ENCODE measurements around the gene TMEM187. TPM values are rescaled to one million over a fixed set of nuclear protein-coding genes. Genes with fewer than 3 reads are reported as not detected.

The TMEM187 gene
- total RNA-seq, 1 donor = 5.2 TPM

GRCh38 chrX:154030266-154030665, 57.7 kb downstream of the TMEM187 start:
- no peak overlapping the region for H3K4me3 ChIP-seq (ENCODE audit: low read depth, low read length)
- TF ChIP-seq CTCF (IDR thresholded peaks at IDR 0.05; ENCODE audit: insufficient read depth, low read depth, low read length) = no peak
- no peak for DNase-seq (ENCODE audit: low read depth)

- DNase-seq (ENCODE audit: low read depth) = no peak
- no peak for TF ChIP-seq CTCF (IDR thresholded peaks at IDR 0.05; ENCODE audit: insufficient read depth, low read depth, low read length)
- no peak overlapping the region for H3K4me3 ChIP-seq (ENCODE audit: low read depth, low read length)
Observed at GRCh38 chrX:154030715-154031305, 58.3 kb downstream of the TMEM187 start.

- no peak for TF ChIP-seq CTCF (IDR thresholded peaks at IDR 0.05; ENCODE audit: insufficient read depth, low read depth, low read length)
- no peak for DNase-seq (ENCODE audit: low read depth)
- H3K4me3 ChIP-seq (ENCODE audit: low read depth, low read length) = no peak overlapping the region
Observed at GRCh38 chrX:154032160-154032559, 59.6 kb downstream of the TMEM187 start.

- DNase-seq (ENCODE audit: low read depth) = no peak
- H3K4me3 ChIP-seq (ENCODE audit: low read depth, low read length) = no peak overlapping the region
- TF ChIP-seq CTCF (IDR thresholded peaks at IDR 0.05; ENCODE audit: insufficient read depth, low read depth, low read length) = no peak
Observed at GRCh38 chrX:154032653-154033052, 60.1 kb downstream of the TMEM187 start.

Small RNA genes lying within 50 kb of the gene (small RNA-seq; reads per million reads assigned to genes)
- not detected for gene MIR3202-1

Other genes starting within 250 kb of the TMEM187 start
- 105 and 127 TPM in 2 replicates for gene BCAP31, start 248.4 kb upstream of the TMEM187 start, total RNA-seq
- gene ABCD1, start 247.9 kb upstream of the TMEM187 start, total RNA-seq = 15.5 and 19.3 TPM in 2 replicates
- 3.0 and 3.5 TPM in 2 replicates for gene PLXNB3, start 208.5 kb upstream of the TMEM187 start, total RNA-seq
- 0.86 and 0.97 TPM in 2 replicates for gene SRPK3, start 191.7 kb upstream of the TMEM187 start, total RNA-seq
- gene IDH3G, start 178.4 kb upstream of the TMEM187 start, total RNA-seq = 37.4 and 40.2 TPM in 2 replicates
- gene SSR4, start 178.1 kb upstream of the TMEM187 start, total RNA-seq = 122 and 133 TPM in 2 replicates
- gene PDZD4, start 142.2 kb upstream of the TMEM187 start, total RNA-seq = 0.32 and 0.43 TPM in 2 replicates
- gene L1CAM, start 86.6 kb upstream of the TMEM187 start, total RNA-seq = 16.4 and 54.4 TPM in 2 replicates
- gene AVPR2, start 68.1 kb upstream of the TMEM187 start, total RNA-seq = under 0.01 TPM in 1 of 2 replicates, not detected in the other
- gene ARHGAP4, start 46.5 kb upstream of the TMEM187 start, total RNA-seq = 3.0 and 5.2 TPM in 2 replicates
- gene NAA10, start 37.7 kb upstream of the TMEM187 start, total RNA-seq = 59.9 and 62.2 TPM in 2 replicates
- gene RENBP, start 28.1 kb upstream of the TMEM187 start, total RNA-seq = 4.3 and 12.6 TPM in 2 replicates
- 28.1 and 28.3 TPM in 2 replicates for gene HCFC1, start 936 bp upstream of the TMEM187 start, total RNA-seq
- gene IRAK1, start 47.1 kb downstream of the TMEM187 start, total RNA-seq = 62.6 and 102 TPM in 2 replicates
- gene MECP2, start 125.0 kb downstream of the TMEM187 start, total RNA-seq = 25.1 and 28.5 TPM in 2 replicates
- not detected in 2 replicates for gene OPN1LW, start 171.5 kb downstream of the TMEM187 start, total RNA-seq
- gene OPN1MW, start 209.8 kb downstream of the TMEM187 start, total RNA-seq = not detected in 2 replicates
- not detected in 2 replicates for gene OPN1MW2, start 247.0 kb downstream of the TMEM187 start, total RNA-seq